Stimulated activated CD8-positive, alpha-beta memory T cell treated with anti-CD3 and anti-CD28 coated beads, Interleukin-4, amount 100 ng/mL, for 24 hours (primary cell): Measurements from ENCODE around the gene EXD3.
"Not testable (repeated sequence)": the region's sequence is repeated elsewhere in the genome, so short reads cannot be mapped to it uniquely, and the experiment has no call there.

ENCODE experiments used
- DNase-seq: peaks from one replicate; pipeline ENCODE4 v3.0.0-alpha.2; 2020; ENCODE audit warnings: low read depth

EXD3 gene

DNA sequence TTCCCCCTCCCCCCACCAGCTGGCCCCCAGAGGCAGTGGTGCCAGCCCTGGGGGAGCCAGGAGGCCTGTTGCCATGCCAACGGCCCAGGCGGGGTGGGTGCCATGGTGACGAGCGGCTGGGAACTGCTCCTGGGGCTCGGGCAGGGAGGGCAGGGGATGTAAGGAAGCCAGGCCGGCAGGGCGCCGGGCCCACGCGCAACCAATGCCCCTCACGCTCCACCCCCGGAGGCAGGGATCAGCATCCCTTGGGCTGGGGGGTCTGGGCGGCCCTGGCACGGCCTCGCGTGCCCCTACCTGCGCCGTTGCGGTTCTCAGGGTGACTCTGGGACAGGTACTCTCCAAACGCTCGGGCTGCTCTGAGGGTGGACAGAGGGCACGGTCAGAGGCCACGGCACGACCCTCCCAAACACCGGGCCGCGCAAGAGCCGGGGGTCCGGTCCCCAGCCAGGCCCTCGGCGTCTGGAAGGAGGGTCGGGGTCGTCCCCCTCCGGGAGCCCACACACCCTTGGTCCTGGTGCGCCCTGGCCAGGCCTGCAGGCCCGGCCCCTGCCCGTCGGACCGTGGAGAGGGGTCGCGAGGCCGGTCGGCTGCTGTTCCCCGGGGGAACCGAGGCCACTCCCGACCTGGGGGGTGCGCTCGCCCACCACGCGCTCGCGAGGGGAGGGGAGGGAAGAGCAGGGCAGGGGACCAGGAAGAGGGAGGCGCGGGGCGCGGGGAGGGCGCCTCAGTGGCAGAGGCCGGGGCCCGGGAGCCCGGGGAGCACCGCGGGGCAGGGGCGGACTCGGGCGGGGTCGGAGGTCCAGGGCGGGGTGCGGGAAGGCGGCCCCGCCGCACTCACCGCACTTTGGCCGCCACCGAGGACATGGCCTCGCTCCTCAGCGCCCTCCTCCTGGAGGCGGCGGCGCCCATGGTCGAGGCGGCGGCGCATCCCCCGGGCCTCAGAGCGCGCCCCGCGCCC lies 35.5 kb upstream of the EXD3 start:
- no peak for DNase-seq

GRCh38 chr9:137457406-137458193 lies 34.6 kb upstream of the EXD3 start:
- DNase-seq: no peak

DNA sequence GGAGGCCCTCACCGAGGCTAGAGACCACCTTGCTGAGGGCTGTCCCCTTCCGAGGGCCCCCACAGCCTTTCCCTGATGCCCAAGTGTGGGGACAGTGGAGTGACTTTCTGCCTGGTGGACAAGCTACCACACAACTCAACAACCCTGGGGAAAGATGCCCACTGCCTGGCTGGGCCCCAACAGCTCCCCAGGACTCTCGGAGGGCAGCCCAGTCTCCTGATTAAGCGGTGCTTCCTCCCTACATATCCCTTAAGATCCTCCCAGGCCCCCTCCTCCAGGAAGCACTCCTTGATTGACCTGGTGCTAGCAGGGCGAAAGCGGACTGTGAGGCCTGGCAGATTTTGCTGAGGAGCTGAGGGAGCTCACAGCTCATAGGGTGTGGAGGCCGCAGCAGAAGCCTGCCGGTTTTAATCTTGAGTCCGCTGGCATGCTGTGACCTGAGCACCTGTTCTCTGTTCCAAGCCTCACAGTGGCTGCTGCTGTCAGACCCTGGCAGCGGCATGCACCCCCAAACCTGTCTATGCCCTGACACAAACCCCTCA lies 34.0 kb upstream of the EXD3 start:
- DNase-seq: no peak

- no peak for DNase-seq
These were observed 33.3 kb upstream of the EXD3 start for GRCh38 chr9:137456061-137456863.

DNA sequence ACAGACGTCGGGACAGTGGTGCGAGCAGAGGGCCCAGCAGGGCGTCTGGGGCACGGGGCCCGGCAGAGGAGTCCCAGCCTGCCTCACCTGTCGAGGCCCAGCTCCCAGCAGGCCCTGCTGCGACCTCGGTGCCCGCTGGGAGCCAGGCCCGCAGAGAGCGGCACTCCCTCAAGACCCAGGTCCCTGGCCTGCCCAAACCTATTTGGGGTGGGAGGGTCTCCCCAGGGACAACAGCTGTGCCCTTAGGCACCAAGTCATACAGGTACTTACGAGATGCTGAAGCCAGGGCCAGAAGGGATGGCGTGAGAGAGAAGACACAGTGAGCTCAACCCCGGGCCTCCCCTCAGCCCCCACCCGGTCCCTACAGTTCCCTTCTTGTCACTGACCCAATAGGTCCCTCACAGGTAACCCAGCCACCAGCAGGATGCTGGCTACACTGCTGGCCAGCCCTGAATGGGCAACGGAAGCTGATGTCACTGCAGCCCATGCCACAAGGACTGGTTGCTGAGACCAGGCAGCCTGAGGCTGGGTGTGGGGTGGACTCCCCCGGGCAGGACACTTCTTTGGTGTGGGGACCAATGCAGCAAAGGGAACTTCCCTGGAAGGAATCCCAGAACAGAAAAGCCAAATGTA lies 32.5 kb upstream of the EXD3 start:
- DNase-seq: no peak

- no peak for DNase-seq
These were observed 31.8 kb upstream of the EXD3 start for GRCh38 chr9:137454597-137455358.

DNA sequence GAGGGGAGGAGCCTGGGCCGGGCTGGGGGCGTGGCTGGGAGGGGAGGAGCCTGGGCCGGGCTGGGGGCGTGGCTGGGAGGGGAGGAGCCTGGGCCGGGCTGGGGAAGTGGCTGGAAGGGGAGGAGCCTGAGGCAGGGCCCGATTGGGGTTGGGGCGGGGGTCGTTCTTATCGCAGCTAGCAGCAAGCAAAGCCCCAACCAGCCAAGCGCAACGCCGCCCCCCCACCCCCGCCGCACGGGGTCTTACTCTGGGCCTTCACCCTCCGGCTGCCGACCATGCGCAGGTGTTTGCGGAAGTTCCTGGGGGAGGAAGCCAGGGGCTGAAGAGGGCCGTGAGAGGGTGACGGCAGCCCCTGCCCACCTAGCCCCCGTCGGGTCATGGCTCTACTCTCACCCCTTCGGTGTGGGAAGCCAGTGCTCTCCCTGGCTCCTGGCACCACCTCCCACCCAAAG lies 31.2 kb upstream of the EXD3 start:
- DNase-seq: no peak

DNA sequence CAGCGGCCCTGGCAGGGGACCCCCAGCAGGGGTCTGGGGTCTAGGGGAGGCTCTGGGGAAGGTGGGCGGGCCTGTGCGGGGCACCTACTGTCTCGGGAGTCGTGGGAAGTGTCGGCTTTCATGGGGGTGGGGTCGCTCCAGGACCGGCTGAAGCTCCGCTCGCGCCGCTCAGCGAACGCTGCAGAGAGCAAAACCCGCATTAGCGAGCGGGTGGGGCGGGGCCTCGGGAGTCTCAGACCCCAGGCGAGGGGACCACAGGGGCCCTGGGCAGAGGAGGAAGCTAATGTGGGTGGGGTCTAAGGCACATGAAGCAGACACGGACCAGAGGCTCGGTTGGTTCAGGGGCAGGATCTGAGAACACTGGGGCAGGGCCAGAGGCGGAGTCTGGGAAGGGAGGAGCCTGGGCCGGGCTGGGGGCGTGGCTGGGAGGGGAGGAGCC lies 30.7 kb upstream of the EXD3 start:
- no peak for DNase-seq

DNA sequence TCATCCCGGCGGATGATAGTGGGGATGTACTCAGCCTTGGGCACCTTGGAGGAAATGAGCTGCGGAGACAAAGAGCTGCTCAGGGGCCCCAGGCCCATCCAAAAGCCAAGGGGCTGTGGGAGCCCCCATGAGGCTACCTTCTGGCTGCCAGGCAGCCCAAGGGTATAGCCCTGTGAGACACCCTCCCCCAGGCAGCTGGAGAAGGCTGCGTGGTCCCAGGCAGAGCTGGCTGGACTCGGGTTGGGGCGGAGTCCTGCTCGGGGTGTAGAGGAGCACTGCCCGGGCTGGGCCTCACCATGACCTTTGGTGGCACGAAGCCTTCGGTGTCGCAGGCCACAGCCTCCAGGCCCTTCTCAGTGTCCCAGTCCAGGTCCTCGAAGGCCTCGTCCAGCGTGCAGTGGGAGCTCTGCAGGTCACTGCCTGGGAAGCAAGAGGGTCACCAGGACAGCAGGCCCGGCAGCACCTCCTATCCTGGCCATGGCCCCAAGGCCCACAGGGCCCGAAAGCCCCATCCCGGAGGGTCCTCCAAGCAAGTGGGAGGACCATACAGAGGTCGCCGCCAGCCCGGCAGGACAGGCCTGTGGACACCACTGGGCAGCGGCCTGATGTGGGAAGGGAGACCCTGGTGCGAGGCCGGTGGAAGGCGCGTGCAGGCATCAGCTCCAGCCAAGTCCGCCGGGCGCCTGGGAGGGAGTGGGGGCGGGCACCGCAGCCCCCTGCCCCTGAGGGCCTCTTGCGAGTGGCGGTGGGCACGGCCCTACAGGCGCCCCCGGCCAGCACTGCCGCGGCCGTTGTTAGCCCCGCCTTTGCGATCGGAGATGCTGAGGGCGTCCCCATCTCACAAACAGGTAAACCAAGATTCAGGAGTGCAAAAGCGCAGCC lies 30.0 kb upstream of the EXD3 start:
- no peak for DNase-seq

- DNase-seq: no peak
These were observed 29.2 kb upstream of the EXD3 start for GRCh38 chr9:137452006-137452760.

DNA sequence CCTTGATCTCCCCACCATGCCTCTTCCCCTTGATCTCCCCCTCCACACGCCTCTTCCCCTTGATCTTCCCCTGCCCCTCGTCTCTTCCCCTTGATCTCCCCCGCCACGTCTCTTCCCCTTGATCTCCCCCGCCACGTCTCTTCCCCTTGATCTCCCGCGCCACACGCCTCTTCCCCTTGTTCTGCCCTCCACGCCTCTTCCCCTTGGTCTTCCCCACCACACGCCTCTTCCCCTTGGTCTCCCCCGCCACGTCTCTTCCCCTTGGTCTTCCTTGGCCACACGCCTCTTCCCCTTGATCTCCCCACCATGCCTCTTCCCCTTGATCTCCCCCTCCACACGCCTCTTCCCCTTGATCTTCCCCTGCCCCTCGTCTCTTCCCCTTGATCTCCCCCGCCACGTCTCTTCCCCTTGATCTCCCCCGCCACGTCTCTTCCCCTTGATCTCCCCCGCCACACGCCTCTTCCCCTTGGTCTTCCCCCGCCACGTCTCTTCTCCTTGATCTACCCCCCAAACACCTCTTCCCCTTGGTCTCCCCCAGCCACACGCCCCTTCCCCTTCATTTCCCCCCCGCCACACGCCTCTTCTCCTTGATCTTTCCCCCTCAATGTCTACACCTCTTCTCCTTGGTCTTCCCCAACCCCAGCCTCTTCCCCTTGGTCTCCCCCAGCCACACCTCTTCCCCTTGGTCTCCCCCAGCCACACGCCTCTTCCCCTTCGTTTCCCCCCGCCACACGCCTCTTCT lies 28.5 kb upstream of the EXD3 start:
- DNase-seq: not testable (repeated sequence)

DNA sequence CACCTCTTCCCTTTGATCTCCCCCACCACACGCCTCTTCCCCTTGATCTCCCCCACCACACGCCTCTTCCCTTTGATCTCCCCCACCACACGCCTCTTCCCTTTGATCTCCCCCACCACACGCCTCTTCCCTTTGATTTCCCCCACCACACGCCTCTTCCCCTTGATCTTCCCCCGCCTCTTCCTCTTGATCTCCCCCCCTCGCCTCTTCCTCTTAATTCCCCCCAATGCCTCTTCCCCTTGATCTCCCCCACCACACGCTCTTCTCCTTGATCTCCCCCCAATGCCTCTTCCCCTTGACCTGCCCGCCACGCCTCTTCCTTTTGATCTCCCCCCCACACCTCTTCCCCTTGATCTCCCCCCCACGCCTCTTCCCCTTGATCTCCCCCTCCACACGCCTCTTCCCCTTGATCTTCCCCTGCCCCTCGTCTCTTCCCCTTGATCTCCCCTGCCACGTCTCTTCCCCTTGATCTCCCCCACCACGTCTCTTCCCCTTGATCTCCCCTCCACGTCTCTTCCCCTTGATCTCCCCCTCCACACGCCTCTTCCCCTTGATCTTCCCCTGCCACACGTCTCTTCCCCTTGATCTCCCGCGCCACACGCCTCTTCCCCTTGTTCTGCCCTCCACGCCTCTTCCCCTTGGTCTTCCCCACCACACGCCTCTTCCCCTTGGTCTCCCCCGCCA lies 27.7 kb upstream of the EXD3 start:
- DNase-seq: not testable (repeated sequence)

DNA sequence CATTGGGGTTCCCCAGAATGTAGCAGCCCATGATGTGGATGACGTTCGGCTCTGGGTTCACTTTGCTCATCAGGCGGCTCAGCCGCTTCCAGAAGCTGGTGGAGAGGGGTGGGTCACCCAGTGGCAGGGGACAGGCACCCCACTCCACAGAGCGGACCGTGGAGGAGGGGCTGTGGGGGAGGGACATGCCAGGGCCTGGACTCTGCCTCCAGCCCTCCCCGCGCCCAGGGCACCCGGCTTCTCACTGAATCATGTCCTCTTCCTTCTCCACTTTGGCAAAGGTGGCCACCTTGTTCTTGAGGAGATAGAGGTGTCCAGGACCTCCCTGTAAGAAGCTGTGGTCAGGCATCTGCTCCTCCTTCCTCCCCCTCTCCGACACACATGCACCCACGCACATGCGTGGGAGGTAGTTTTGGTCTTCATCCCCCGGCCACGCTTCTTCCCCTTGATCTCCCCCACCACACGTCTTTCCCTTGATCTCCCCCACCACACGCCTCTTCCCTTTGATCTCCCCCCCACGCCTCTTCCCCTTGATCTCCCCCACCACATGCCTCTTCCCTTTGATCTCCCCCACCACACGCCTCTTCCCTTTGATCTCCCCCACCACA lies 27.1 kb upstream of the EXD3 start:
- no peak for DNase-seq

GRCh38 chr9:137449081-137449844 lies 26.3 kb upstream of the EXD3 start:
- no peak for DNase-seq

GRCh38 chr9:137448602-137448962 lies 25.6 kb upstream of the EXD3 start:
- DNase-seq: no peak
